GM21576 (cell line): ENCODE results near the gene SUN1.

ENCODE experiments used
- ATAC-seq: cut with Tn5 transposase; IDR thresholded peaks from one replicate; pipeline ENCODE4 v1.9.1; 2021; ENCODE audit warnings: mild to moderate bottlenecking, moderate library complexity; ENCODE audit not compliant: unreplicated experiment

The SUN1 gene

DNA sequence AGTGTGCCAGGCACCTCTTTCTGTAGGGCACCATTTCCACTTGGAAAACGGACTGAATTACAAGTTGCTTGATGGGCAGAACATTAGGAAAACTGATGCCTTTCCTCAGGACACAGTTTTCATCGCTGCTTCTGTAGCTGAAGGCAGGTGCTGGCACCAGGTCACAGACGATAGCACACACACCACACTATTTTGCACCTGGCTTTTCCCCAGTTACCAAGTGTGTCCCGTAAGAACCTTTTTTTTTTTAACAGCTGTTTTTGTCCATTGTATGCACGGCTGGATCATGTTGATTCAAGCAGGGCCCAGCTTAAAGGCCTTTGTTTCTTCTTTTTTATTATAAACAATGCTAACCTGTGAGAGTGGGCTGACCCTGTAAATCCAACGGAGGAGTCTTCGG, 42.8 kb downstream of the SUN1 start:
- no peak for ATAC-seq

DNA sequence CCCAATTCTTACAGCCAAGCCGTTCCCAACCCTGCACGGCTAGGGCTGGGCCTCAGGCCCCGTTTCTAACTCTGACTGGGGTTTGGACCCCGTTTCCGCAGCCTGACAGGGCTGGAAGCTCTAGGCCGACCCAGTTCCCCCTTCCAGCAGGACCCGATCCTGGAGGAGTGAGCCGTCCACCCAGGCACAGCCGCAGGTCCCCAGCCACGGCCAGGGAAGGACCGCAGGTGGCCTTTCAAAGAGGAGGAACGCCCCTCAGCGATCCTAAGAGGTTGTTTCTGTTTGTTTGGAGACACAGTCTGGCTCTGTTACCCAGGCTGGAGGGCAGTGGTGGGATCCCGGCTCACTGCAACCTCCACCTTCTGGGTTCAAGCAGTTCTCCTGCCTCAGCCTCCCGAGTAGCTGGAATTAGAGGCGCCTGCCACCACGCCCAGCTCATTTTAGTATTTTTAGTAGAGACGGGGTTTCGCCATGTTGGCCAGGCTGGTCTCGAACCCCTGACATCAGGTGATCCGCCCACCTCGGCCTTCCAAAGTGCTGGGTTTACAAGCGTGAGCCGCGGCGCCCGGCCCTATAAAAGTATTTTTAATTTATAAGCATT, 43.3 kb downstream of the SUN1 start:
- ATAC-seq: no peak

DNA sequence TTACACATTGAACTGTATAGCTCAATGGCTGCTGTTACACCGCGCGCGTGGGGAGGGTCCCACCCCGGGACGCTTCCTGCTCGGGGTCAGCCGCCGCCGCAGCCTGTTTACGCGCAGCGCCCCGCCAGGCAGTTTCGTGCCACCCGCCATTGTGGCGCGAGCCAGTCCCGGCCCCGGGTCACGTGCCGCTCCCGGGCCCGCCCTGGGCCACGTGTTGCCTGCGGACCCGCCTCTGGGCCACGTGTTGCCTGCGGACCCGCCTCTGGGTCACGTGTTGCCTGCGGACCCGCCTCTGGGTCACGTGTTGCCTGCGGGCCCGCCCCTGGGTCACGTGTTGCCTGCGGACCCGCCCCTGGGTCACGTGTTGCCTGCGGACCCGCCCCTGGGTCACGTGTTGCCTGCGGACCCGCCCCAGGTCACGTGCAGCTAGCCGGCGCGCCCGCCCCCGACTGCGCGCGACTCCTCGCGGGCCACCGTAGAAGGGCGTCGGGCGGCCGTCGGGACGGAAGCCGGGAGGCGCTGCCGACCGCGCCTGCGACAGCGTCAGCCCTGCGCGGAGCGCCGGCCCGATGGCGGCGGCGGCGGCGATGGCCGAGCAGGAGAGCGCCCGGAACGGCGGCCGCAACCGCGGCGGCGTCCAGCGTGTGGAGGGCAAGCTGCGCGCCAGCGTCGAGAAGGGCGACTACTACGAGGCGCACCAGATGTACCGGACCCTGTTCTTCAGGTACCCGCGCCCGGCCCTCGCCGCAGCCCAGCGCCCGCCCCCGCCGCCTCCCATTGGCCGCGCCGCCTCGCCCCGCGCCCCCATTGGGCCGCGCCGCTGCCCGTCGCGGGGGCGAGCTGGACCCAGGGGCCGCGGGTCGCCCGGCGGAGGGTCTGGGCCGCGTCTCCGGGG, 44.0 kb downstream of the SUN1 start, which contains the start of gene GET4:
GET4 (plus strand) TSS at position 478 of the 895 bp plus-strand sequence; CDS start at position 570, 92 bp downstream.
- ATAC-seq: peak; percentile 68

DNA sequence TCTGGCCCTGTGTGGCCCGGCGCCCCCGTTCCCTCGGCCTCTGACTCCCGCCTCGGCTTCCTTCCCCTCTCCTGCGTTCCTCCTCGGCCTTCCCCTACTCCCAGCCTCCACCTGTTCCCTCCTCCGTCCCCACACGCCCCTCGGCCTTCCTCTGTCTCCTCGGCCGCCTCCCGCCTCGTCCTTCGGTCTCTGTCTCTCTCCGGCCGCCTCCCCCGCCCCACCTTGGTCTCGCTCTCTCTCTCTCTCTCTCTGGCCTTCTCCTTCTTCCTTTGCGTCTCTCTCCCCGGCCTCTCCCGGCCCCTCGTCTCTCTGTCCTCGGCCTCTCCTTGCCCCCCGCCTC, 44.7 kb downstream of the SUN1 start:
- ATAC-seq: no peak

DNA sequence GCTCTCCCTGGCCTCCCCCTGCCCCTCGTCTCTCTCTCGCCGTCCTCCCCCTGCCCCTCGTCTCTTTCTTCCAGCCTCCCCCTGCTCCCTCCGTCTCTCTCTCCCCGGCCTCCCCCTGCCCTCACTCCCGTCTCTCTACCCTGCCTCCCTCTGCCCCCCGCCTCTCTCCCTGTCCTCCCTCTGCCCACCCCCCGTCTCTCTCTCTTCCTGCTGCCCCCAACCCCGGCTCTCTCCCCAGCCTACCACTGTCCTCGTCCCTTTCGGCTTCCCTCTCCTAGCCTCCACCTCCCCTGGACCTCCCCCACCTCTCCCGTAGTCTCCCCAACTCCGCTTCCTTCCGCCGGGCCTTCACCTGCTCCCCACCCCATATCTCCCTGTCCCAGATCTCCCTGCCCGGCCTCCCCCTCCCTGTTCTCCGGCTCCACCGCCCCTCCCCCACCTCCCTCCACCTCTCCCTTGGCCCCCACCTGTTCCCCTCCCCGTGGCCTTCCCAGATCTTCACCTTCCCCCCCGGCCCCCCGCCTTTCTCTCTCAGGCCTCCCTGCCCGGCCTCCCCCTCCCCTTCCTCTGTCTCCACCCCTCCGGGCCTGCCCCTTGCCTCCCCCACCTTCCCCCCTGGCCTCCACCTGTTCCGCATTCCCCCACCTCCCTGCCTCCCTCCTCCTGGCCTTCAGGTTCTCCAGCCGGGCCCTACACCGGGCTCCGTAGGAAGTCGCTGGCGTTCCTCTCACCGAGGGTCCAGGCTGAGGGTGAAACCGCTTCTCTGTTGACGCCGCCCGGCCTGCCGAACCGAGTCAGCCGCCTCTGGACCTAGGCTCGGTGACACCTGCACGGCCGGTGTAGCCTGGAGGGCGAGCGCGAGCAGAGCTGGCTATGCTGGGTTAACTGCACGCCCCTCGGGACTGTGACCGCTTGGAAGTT, 45.3 kb downstream of the SUN1 start:
- ATAC-seq: no peak

DNA sequence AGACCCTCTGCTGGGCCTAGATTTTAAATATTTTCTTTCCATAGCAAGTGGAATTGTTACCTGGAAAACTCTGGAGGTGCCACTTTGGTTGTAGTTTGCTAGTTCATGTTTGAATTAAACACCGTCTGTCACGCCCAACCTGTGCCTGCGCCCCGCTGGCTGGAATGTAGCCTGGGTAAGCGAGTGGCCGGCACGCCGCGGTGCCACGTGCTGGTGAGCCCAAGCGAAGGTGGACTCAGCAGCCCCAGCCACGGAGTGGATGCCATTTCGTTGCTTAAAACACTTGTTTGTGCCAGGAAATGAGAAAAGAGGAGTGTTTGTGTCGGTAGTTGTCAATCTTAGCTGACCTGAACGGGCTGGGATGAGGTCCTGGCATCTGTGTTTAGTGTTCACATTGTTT, 46.8 kb downstream of the SUN1 start:
- ATAC-seq: no peak

DNA sequence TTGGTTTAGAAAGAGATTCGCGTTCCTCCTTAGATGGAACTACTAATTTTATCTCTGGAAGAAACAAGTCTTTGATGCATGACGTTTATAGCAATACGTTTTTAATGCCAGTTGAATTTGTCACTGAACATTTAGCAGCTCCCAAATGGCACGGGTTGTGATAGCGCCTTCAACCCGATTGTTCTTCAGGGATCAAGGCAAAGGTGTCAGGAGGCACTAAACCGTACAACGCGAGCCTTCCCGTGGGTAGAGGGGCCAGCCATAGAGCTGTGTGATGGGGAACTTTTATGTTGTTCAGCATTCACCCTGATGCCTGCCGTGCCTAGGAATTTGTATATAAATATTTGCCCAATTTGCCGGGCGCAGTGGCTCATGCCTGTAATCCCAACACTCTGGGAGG, 47.4 kb downstream of the SUN1 start:
- ATAC-seq: no peak

DNA sequence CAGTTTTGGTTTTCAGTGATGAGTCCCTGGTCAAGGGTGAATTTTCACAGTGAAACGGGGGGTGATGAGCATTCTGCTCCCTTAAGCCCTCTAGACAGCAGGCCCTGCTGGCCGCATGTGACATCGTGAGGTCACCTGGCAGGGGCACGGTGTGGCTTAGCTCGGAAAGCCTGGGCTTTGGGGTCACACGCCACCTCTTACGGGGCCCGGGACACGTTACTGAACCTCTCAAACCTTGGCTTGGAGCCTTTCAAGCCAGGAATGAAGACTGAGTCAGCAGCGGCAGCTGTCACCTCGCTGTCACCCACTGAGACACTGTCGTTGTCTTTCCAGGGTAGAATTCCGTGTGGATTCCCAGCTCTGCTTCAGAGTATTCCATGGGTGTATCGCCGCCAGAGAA, 48.2 kb downstream of the SUN1 start:
- ATAC-seq: no peak

DNA sequence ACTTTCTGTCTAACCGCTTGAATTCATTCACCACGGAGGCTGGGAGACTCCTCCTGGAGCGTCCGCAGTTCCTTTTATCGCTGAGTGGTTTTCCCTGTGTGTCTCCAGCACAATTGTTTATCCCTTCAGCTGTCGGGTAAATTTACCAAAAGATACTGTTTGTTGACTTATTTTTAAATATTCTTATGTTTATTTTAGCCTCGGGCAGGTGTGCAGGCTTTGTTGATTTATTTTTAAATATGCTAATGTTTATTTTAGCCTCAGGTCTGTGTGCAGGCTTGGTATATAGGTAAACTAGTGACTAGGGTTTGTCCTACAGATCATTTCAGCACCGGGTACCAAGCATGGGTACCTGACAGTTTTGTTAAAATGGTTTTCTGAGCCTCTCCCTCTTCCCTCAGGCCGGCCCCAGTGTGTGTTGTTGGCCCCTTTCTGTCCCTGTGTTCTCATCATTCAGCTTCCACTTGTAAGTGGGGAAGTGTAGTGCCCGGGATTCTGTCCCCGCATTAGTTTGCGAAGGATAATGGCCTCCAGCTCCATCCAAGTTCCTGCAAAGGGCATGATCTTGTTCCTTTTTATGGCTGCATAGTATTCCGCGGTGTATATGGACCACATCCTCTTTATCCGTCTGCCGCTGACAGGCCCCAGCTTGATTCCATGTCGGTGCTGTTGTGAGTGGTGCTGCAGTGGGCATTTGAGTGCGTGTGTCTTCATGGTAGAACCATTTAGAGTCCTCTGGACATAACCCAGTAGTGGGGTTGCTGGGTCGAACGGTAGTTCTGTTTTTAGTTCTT, 49.4 kb downstream of the SUN1 start:
- ATAC-seq: no peak

DNA sequence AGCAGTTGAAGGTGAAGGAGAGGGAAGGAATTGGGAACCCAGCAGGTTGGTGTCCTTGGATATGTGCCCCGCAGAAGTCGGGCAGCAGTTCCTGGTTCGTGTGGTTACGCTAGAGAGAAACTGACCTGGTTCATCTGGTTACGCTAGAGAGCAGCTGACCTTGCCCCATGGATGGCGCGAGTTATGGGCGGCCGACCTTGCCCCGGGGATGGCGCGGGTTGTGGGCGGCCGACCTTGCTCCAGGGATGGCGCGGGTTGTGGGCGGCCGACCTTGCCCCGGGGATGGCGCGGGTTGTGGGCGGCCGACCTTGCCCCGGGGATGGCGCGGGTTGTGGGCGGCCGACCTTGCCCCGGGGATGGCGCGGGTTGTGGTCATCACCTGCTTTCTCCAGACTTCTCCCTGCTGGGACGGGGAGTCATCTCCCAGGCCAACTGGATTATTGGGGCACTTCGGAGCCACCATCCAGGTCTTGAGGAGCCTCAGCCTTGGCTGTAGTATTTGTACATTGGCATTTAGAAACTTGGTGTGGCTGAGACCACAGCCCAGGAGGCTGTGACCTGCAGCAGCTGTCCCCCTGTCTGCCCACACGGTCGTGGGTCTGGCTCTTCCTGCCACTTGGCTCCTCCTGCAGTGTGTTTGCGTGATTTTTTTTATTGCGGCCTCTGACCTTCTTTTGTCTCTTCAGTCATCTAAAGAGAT, 50.2 kb downstream of the SUN1 start:
- no peak for ATAC-seq

DNA sequence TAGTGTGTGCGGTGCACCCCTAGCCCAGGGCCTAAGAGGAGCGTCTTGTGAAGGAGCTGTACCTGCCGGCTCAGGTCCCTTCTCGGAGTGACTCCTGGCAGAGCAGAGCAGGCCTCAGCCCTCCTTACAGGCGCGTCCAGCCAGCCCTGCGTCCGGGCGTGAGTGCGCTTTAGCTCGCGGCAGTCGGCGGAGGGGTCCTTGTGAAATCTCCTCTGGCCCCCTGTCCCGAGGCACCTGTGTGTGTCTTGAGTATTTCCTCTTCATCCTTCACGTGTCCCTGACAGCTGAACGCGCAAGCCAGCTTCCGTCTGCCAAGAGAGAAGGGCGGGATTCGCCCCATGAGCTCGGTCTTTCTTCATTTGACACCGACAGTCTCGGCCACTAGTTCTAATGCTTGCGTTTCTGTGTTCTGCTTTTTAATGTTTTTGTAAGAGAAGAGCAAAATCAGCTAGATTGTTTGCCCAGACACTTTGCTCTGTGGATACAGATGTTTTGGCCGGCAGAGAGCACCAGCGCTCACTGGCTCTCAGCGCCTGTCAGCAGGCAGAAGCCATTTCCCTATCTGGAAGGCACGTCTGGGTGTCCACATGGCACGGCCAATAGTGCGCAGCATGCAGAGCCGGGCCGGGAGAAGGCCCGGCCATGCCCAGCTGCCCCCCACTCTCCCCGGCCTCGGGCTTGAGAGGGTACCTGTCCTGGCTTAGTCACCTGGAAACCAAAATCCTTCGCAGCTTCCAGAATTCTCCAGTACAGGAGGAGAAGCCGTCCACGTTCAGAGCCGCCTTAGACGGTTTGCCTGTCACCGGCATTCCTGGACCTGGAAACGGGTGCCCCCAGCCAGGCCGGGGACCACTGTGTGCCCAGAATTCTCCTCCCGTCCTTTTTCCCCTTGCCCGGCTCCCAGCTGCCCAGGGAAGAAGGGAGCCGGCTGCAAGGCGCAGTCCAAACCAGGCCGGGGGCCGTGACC, 51.1 kb downstream of the SUN1 start:
- no peak for ATAC-seq

DNA sequence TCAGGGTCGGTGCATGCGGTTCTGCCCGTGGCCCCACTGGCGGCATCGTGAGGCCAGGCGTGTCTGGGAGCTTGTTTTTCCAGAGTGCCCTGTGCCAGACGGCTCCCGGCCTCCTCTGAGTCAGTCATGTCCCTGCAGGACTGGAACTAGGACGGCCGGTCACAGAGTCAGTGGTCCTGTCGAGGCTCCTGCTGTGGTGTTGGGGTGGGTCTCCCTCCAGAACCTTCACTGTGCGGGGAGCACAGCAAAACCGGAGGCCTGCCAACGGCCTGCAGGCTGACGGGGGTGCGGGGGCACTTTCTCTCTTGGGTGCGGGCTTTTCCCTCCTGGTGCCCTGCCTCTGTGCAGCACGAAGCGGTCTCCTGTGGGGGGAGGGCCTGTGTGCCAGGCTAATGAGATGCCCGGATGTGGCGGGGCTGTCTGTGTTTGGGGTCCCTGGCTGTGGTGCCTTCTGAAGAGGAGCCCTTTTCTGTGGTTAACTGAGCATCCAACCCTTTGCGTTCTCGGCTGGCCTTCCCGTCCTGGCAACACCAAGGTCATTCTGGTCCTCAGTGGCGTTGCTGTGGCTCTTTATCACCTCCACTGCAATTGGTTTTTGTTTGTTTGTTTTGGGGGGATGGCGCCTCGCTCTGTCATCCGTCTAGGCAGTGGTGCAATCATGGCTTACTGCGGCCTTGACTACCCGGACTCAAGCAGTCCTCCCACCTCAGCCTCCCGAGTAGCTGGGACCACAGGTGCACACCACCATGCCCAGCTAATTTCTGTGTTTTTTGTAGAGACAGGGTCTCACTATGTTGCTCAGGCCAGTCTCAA, 52.1 kb downstream of the SUN1 start:
- no peak for ATAC-seq

DNA sequence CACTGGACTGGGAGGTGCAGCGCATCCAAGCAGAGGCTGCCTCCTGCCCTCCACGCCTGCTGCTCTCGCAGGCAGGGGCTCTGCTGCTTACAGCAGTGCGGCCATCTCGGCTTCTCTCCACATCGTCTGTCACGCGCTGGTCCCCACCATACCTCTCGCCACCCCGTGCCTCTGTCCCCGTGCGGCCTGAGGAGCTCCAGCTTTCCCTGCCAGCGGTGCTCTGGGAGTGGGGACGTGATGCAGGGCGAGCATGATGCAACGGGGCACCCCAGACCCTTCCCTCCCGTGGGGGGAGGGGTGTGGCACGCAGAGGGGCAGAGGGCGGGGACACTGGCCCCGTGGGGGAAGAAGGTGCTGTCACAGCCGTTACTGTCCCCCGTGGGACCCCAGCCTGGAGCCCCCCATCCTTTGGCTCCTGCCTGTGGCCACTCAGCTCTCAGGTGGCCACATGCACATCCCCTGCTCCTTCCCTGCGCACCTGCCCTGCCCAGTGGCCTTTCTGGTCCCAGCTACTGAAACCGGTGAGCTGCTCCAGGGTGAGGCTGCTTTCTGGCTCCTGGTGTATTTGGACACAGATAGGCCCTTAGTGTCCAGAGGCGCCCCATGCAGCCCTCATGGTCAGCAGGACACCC, 53.1 kb downstream of the SUN1 start:
- no peak for ATAC-seq

DNA sequence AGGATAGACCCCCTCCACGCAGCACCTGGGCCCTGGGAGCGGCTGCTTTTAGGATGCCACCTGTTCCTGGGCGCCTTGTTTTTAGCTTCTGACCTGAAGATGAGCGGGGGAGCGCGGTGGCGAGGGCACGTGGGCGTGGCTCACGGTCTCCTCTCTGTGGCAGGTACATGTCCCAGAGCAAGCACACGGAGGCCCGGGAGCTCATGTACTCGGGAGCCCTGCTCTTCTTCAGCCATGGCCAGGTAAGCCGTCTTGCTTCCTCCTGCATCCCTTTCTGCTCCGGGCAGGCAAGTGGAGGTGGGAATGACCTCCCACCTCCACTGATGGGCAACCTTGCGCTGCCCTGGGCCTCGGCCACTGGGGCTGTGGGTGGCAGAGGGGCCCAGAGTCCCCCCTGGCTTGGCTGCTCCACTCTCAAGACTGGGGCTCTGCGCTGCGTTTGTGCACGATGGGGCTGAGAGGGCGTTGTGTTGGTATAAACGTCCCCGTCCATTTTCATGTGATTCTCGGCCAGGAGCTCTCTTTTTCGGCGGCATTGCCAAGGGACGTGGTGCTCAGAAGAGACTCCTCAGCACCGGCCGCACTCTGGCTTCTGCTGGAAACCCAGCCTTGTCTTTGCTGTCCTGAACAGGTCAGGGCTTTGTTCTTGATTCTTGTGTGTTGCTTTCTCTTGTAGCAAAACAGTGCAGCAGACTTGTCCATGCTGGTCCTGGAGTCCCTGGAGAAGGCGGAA, 53.8 kb downstream of the SUN1 start:
- no peak for ATAC-seq

DNA sequence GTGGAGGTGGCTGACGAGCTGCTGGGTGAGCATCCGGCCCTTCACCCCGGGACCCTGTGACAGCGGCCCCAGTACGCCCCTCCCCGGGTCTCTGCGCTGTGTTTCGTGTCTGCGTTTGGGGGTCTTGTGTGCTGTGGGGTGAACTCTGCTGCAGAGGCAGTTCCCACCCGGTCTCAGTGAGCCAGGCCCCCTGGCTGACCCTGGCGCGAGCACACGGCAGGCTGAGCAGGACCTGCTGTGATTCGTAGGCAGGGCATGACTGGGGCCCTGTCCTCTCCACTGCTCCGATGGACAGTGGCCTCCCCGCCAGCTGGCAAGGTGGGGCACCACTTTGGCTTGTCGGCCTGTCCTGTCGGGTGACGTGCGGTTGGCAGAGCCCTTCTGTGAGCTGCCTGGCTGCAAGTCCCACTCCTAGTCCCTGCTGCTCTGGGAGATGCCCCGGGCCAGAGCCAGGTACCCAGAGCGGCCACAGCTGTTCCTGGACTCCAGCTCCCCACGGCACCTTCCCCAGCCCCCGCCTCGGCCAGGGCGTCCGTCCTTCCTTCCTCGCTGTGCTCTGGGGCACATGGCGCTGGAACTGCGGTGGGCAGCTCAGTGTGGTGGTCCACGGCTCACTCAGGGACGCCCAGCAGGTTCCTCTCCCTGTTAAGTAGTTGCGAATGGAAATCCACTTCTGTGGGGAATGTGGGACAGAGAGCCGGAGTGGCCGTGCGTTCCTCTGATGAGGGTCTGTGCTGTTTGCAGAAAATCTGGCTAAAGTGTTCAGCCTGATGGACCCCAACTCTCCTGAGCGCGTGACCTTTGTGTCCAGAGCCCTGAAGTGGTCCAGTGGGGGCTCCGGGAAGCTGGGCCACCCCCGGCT, 54.6 kb downstream of the SUN1 start:
- ATAC-seq: no peak

DNA sequence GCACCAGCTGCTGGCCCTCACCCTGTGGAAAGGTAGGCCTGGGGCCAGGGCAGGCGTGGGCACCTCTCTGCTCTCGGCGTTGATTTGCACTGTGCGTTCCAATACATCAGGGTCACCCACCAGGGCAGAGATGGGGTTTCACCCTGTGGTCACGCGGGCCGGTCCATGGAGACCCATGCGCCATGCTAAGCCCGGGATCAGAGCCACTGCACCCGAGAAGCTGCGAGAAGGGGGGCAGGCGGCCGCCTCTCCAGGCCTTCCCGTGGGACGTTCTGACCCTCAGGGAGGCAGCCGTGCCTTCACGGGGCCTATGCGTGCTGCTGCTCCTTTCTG, 55.2 kb downstream of the SUN1 start:
- ATAC-seq: no peak
